Esophagus muscularis mucosa (tissue), 3 donors: ENCODE data around the gene PSTPIP2.

Experiments
- POLR2A ChIP-seq: fragments of 450-650 bp; IDR thresholded peaks from one replicate; pipeline ENCODE4 v1.6.1; 2017; ENCODE audit warnings: antibody characterized with exemption, moderate library complexity, mild to moderate bottlenecking, low read depth
- TF ChIP-seq, protein P1 (sequence below), 3 experiments: fragments of 200-600 bp in 2 of 3; fragments of 450-650 bp in 1 of 3; sonication (generic) in 2 of 3; IDR thresholded peaks; one replicate each; pipeline ENCODE4 v1.5.1; 2017 to 2019; ENCODE audit warnings: antibody characterized with exemption in 3 of 3, mild to moderate bottlenecking in 2 of 3, moderate library complexity in 1 of 3

DNA sequence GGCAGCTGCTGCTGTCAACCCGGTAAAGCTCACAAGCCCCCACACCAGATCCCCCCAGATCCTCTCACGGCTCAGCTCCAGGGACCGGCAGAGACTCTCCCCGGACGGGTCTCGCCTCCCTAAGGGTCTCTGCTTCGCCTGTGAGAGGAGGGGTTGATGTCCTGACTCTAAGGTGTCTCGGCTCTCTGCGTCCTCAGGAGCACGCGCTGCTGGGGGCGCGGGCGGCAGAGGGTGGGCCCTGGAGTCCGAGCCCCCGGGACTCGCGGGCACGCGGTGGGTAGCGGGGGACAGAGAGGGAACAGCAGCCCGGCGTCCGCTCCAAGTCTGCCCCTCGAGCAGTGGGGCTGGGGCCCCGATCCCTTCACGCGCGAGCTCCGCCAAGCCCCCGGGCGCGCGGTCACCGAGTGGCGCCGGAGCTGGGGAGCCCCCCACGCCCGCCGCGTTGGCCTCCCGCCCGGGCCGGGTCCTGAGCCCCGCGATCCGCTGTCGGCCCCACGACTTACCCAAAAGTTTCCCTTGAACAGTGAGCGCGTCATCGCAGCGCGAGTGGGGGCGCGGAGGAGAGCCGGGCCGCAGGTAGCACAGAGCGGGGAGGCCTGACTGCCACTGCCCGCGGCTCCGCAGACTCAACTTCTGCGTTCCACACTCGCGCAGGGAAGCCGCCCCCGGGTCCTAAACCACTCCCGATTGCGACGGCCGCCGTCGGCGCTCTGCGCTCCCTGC lies at the start of gene PSTPIP2:
- TF ChIP-seq, protein P1, sequence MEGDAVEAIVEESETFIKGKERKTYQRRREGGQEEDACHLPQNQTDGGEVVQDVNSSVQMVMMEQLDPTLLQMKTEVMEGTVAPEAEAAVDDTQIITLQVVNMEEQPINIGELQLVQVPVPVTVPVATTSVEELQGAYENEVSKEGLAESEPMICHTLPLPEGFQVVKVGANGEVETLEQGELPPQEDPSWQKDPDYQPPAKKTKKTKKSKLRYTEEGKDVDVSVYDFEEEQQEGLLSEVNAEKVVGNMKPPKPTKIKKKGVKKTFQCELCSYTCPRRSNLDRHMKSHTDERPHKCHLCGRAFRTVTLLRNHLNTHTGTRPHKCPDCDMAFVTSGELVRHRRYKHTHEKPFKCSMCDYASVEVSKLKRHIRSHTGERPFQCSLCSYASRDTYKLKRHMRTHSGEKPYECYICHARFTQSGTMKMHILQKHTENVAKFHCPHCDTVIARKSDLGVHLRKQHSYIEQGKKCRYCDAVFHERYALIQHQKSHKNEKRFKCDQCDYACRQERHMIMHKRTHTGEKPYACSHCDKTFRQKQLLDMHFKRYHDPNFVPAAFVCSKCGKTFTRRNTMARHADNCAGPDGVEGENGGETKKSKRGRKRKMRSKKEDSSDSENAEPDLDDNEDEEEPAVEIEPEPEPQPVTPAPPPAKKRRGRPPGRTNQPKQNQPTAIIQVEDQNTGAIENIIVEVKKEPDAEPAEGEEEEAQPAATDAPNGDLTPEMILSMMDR (IDR thresholded peaks at IDR 0.05) = no peak
- TF ChIP-seq POLR2A = no peak
